Measurements from ENCODE around the gene CLEC18A.

GRCh38 chr16:69918241-69918640, 32.9 kb upstream of the CLEC18A start:
- TF ChIP-seq CTCF (IDR thresholded peaks at IDR 0.05; ENCODE audit: low read depth, low read length, poor library complexity, severe bottlenecking) (no peak), EZH2phosphoT487 (IDR thresholded peaks at IDR 0.05; ENCODE audit: borderline replicate concordance, low read length) (no peak)

Data from DOHH2 (cell line).